CD4-positive, alpha-beta T cell treated with Interleukin-10 for 1 hour (primary cell): ENCODE measurements around the gene ZNF407.

Experiments
- DNase-seq: peaks from one replicate; pipeline ENCODE4 v3.0.0-alpha.2; 2020

Gene ZNF407

DNA sequence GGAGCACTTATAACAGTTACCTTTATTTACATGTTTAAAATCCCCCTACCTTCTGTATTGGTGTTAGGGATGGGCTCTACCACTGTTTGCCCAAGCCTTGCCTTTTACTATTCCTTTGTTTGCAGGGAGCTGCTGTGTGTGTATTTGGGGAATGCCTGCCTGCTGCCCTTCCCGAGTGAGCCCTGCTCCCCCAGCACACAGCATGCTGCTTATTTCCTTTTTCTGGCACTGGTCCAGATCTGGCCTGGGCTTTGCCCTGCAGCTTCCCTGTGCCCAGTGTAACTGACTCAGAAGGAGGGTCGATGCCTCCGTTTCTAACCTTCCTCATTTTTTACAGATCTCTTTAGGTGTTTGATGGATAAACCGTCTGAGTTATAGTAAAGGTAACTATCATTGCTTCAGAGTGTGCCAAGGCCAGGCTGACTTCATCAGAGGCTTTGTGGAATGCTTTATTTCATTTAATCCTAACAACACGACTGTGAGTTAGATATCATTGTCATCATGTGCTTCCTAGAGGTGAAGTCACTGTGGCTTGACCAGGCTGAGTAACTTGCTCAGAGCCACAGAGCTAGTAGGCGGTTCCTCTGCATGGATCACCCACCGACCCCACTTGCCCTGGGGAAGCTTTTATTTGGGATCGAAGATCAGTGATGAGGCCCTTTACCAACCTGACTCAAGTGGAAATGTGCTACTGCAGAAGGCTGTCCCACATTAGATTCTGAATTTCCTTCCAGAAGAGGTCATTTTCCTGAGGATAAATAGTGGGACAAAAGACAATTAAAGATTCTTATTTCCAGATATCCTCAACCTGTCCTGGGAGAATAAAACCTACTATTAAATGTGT lies 238.8 kb downstream of the ZNF407 start:
- no peak for DNase-seq

DNA sequence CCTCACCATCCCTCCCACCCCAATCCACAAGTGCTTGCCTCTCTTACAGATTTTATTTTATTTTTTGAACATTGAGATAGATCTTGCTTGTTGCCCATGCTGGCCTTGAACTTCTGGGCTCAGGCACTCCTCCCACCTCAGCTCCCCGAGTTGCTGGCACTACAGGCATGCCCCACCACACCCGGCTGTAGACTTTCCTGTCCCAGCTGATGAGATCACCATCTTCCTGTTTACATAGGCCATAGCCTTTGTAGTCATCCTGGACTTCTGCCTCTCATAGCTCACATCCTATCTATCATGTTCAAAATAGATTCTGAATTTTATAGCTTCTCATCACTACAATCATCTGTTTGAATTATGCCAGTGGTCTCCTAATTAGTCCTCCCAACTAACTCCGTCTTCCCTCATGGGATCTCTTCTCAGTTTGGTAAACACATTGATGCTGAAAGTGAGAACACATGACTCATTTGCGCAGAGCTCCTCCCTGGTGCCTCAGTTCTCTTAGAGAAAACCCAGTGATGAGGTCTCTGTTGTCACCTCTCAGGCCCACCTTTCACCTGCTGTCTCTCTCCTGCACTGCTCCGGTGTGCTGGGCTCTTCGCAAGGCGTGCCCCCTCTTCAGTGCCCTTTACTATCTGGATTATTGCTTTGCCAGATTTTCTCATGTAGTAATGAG lies 243.0 kb downstream of the ZNF407 start:
- peak; percentile 14 for DNase-seq

DNA sequence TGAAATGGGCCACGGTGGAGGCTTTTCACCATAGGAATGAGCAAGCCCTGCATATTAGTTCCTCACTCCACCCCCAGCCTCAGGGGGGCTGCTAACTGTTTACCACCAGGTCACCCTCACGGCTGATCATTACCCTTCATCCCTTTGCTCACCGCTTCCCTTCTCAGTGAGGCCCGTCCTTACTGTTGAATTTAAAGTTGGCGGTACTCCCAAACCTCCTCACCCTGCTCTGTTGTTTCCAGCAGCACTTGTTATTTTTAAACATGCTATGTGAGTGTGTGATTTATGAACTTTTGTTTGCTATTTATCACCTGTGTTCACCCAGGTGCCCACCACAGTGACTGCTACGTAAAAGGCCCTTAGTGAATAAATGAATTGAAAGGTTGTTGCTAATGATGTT lies 243.6 kb downstream of the ZNF407 start:
- DNase-seq: no peak

DNA sequence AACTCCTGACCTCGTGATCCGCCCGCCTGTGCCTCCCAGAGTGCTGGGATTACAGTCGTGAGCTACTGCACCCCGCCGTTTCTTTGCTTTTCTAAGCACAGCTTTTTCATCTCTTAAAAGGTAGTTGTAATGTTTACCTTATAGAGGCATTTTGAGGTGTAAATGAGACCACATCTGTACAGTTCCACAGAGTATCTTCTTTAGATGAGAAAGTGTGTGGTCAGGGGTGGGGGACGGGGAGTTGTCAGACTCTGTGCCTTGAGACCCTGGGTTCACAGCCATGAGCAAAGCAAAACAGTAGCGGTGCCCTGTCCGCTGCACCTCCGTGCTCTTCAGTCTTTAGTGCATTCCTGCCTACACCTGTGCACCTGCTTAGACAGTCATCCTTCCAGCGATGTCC lies 251.6 kb downstream of the ZNF407 start:
- DNase-seq: no peak

DNA sequence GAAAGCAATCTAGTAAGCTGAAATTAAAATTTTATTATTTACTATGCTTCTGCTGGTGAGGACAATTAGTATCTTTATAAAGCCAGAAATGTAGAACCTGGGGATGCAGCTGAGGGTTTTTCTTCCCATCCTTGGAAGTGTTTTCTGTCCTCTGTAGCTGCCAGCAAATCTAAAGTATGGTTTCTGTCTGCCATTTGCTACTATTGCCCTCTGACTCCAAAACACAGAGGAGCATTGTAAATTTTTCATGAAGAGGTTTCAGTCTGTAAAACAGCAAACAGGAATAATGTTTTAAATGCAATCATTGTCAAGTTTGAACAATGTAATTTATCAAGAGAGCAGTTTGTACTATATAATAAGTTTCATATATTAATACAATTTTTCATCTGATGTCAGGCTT lies 258.8 kb downstream of the ZNF407 start:
- no peak for DNase-seq

DNA sequence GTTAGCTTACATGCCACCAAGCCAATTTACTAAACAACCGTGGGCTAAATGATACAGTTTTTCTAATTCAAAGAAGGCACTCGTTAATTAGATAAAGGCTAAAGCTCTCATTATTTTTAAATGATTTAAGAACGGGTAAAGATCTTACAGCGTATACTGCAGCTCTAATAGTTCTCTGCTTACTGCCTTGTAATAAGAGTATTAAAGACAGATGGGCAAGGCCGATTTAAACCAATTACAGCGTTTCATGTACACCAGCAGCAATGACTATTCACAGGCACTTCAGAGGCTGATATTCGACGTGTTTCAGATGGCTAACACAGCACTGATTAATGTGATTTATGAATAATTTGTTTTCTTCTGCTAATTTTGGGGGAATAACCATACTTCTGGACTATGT lies 259.3 kb downstream of the ZNF407 start:
- DNase-seq: no peak

DNA sequence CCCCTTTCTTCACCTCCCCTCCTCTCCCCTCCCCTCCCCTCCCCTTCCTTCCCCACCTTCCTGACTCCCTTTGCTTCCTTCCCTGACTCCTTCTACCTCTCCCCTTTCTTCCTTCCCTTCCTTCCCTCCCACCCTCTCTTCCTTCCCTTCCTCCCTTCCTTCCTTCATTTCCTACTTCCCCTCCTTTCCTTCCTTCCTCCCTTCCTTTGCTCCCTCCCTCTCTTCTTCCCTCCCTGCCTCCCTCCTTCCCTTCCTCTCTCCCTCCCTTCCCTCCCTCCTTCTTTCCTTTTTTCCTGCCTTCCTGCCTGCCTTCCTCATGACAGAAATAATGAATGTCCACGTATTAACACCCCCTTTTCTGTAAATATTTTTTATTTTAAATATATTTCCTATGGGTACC lies 260.2 kb downstream of the ZNF407 start:
- no peak for DNase-seq

DNA sequence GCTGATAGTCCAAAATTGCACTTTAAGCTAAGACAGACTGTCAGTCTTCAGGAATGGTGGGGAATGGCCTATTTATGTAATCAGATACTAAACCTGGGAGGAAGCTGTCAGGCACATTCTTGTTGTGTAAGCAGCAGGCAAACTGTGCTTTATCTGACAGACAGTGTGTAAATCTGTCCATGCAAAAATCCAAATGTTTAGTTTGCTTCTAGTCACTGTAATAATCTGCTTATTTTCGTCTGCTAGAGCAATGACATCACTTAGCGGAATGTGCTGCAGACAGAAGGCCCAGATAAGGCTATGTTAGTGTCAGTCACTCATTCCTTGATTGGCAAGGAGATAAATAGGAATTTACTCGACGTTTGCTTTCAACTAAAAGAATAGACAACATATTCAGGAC lies 263.5 kb downstream of the ZNF407 start:
- DNase-seq: no peak

DNA sequence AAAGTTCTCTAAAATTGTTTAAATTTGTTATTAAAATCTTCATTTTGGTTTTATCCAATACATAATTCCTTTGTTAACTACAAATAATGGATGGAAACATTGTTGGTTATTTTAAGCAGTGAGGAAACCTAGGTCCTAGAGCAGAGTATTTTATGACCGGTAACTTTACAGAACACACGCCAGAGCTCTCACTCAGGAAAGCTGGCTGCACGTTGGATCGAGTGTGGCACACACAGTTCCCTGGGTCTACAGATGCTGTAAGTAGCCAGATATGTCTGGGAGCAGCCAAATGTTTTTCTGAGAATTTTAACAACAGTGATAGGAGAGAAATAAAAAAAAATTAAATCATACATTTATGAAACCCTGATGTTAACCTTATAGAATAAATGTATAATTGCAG lies 264.4 kb downstream of the ZNF407 start:
- no peak for DNase-seq

DNA sequence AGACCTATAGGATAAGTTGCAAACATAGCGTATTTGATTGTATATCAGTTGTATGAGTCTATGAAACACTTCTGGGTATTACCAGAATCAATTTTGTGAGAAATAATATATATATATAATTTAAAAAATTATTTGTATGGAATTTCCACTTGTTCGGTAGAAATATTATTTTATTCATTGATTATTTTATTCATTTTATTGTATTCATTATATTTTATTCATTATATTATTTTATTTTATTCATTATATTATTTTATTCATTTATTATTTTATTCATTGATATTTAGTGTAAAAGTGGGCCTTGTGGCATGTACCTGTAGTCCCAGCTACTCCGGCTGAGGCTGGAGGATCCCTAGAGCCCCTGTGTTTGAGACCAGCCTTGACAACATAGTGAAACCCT lies 268.9 kb downstream of the ZNF407 start:
- DNase-seq: no peak

DNA sequence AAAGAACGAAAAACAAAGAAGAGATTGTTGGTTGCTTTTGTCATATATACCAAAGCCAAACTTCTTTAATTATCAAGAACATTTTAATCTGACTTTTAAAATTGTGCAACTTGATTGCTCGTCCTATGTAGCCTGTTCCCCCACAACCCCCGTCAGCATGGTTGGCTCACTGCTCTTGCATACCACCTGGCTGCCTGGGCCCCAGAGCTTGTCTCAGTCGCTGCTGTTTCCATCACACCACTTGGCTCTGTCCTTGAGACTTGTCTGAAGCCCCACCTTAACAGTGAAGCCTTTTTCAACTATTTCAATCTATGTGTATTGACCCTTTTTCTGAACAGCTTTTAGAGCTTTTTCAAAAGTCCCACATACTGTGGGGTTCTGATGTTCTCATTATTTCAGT lies 270.8 kb downstream of the ZNF407 start:
- DNase-seq: no peak

DNA sequence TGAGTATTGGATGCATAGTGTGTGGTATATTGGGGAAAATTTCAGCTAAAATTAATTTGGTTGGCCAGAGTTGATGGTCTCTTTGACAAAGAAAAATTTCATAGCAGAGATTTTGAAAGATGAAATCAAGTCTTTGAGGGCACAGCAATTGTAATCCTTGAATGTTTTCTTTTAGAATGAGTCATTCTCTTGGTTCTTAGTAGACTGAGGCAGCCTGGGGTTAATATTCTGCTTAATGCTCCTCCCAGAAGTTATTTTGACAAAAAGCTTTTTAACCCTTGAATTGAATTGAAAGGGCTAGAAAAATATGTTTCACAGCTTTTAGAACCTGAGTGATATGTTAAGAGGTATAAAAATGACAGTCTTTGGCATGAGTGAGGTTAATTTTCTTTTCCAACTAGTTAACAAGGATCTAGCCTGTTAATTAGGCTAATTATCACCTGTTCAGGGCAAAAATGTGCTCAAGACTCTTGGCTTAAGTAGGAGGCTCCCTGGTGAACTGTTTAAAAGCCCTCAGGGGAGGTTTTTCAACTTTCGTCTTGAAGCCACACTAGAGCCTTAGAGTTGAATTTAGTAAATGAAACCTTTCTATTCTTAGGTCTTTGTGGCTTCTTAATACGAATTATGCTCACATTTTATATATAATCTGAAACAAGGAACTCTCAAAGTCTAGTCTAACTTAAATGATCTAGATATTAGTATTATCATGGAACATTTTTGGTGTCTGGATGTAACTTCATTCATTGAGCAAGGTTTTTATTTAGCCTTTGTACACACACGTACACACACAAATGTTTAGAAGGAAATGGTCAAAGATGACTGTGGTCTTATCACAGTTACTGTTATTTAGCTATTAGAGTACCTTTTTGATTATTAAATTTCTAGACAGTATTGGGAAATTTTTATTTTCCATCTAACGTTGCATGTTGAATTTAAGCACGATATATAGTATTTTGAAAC lies 272.5 kb downstream of the ZNF407 start:
- no peak for DNase-seq

DNA sequence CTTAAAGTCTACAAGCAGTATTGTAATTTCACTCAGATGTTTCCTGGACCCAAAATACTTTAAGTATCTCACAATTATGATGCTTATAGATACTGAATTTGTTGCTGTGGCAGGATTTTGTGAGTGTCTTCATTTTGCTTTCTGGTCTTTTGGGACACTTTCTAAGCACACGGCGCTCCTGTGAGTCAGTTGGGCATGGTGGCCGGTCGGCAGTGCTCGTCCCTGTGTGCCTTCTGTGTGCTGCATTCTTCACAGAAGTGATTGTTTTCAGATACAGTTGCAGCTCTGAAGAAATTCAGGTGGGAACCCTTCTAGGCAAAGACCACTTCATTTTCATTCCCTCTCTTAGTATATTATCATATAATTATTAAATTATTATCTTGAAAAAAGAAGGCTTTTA lies 273.3 kb downstream of the ZNF407 start:
- DNase-seq: no peak

DNA sequence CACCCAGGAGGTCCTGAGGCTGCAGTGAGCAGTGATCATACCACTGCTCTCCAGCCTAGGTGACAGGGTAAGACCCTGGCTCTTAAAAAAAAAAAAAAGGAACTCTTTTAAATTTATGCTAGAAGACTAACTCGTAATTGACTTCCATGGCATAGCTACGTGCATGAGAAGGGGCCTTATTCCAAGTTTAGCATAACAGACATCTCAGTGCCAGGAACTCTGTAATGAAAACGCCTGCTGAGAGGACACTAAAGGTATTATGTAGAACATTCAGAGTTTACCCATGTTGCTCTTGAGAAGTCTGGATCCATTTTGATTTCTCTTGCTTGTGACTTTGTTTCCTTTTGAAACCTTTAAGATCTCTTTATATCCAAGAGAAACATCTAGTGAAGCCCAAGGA lies 276.0 kb downstream of the ZNF407 start:
- DNase-seq: no peak

DNA sequence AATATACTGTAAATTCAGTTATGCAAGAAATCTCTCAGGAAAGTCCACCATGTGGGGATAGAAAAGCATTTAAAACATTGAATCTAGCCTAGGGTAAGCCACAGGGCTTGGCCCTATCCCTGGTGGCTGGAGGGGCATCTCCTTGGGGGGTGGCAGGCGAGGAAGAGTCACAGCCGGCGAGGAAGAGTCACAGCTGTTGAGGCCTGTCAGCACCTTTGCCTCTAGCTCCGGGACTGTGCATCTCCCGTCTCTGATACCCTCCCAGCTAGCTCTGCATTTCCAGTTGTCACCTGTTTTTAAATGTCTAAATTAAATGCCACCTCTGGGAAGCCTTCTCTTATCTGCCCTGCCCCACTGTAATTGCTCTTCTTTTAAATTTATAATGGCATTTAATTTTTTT lies 276.7 kb downstream of the ZNF407 start:
- no peak for DNase-seq

DNA sequence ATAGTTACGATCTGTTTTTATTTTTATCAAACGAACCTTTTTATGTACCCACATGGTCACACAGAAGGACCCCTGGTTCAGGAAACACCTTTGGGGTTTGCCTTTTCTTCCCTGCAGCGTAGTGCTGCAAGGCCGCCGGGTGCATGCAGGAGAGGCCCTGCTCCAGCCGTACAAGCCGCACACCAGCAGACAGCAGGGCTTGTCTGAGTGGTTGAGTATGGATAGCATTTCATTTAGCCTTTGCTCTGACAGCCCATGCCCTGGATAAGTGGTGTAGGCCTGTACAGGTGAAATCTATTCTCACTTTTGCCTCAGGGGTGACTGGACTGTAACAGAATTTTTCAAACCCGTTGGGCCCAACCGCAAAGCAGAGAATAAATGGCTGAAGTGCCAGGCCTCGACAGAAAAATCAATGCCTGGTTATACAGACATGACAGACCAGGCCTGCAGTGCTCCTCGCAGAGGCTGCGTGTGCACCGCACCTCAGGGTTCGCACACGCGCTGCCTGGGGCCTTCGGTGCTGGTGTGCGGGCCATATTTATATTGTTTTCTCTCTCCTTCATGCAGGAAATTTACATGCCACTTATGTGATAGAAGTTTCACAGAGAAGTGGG lies 279.1 kb downstream of the ZNF407 start:
- no peak for DNase-seq

DNA sequence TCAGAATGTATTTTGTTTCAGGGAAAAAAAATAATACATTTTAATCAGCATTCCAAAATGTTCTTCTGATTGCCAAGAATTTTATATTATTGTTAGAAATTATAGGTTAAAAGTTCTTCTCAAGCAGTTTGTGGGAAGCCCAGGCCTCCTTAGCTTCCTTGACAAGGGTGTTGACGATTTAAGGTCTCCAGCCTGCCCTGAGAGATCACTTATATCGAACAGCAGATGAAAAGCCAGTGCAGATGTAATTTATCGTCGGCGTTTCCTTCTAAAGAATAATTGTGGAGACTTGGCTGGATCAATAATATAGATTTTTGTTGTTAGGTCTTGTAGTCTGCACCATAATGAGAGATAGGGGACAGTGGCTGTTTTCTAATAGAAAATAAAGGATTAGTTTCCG lies 280.6 kb downstream of the ZNF407 start:
- no peak for DNase-seq

DNA sequence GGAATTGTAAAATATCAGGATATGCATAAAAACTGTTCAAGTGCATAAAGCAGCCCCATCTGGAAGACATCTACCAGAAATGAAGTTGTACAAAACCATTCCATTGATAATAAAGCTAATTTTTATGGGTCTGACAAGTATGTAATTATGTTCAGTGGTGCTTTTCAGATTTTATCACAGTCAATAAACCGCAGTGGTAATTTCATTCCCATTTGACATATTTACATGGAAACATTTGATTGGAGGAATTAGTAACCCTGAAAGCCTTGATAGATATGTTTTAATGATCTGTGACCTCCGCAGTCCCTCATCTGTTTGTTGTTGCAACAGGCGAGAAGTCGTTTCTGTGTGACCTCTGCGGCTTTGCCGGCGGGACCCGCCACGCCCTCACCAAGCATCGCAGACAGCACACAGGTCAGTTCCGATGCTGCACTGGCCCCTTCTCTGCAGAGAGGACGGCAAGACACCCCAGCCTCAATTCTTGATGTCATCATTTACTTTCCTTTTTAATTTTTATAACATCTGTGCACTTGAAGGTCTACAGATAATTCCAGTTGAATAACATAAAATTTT lies 283.1 kb downstream of the ZNF407 start:
- no peak for DNase-seq

DNA sequence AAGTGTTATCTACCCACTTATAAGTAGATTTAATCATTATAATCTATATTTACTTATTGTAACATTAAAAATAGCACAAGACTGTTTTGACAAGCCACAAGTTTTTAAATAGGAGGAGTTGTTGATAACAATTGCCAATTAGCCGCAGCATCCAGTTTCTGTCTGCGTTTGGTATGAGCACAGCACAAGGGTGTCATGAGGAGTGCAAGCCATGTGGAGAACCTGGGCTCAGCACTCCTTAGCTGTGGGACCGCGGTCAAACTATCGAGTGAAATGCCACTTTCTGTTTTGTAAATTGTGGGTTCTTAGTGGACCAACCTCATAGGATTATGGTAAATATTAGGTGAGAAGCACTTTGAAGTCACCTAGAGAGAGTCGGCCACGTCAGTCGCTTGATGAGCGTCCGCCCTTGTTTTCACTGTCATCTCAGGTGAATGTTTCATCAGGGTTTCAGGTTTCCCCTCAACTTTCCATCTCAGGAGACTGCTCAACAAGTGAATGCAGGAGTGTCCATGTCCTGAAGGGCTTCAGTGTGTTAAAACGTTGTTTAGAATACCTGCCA lies 294.5 kb downstream of the ZNF407 start:
- DNase-seq: no peak

DNA sequence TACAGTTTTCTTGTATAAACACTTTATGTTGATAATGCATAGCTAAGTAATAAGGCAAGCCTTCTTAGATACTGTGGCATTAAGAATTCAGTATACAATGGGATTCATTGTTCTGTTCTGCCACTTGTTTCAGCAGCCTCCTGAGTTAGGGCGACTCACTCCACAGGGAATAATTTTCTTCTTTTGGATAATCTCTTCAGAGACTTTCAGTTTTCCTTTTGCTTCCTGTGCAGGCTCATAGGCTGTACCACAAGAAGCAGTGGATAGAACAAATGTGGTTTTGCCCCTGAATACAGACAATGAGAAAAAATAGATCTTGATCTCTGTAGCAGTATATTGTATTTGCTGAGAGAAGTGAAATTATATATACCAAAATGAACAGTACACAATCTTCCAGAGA lies 298.0 kb downstream of the ZNF407 start:
- DNase-seq: no peak

DNA sequence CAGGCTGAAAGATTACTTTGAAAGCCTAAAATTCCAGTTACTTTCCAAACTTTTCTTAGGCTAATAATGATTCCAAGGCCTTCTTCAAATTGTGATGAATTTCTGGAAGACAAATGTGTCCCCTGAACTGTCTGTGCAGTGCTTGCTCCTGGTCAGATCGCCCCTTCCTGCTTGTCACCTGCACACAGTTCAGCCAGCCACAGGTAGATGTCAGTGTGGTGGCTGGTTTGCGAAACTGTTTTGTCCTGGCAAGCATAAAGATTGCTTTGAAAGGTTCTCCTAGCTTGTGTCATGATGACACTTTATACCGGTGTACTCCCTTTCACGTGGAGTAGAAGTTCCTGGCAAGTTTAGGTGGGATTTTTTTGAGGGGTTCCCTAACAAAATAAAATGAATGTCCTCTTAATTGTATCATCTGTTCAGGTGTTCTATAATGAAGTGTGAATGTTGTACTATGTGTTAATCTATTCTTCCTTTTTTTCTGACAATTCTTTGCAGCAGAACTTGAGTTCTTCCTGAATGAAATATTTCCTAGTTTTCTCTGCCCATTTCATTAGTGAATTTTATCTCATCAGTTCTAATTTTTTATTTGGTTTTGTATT lies 298.8 kb downstream of the ZNF407 start:
- peak; percentile 56 for DNase-seq
